GM18909 (cell line): ENCODE data around the gene HTR4.

Experiments used
- ATAC-seq: cut with Tn5 transposase; IDR thresholded peaks from one replicate; pipeline ENCODE4 v1.9.1; 2021; ENCODE audit warnings: mild to moderate bottlenecking; ENCODE audit not compliant: unreplicated experiment, poor library complexity

The HTR4 gene

DNA sequence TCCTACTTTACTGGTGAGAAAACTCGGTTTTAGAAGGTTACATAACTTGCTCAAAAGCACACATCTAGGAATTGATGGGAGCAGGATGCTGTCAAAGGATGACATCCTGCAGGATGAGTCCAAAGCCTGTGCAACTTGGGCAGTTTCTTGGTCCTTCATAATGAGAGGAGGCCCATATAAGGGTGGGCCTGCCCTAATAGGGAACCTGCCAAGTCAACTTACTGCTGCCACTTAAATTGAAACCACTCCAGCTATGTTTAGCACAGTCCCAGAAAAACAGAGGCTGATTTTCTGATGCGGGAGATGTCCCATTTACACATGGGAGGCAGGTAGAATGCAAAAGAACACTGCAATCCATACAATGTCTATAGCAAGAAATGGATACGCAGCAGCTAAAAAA is 208.7 kb downstream of the HTR4 start:
- no peak for ATAC-seq

DNA sequence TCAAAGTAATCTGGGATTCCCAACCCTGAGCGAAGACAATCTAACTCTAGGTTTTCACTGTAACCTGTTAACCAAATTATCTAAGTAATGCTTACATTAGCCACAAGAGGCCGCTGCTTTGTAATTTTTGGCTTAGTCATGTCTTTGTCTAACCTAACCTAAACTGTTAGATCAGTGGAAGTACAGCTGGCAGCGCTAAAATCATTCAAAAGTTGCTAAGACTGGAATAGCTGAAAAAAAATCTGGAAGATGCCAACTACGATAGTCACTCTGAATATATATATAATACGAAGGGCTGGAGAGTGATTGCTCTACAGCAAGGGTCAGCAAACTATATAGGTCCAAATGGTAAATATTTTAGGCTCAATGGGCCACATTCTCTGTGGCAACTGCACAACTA is 210.3 kb downstream of the HTR4 start:
- peak; percentile 91 for ATAC-seq

DNA sequence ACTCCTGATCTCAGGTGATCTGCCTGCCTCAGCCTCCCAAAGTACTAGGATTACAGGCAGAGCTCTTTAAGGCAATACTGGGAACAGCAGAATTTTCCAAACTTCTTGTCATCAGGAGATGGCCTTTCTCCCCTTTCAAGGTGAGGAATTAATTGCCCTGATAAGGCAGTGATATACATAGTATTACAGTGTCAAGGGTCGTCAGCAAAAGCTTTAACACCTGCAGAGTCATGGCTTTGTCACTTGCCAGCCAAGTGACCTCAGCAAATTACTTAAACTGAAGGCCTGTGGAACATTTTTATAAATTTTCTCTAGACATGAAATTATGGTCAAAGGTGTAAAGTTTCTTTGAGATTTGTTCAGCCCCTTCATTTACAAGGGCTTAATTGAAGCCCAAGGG is 211.1 kb downstream of the HTR4 start:
- ATAC-seq, result no peak

DNA sequence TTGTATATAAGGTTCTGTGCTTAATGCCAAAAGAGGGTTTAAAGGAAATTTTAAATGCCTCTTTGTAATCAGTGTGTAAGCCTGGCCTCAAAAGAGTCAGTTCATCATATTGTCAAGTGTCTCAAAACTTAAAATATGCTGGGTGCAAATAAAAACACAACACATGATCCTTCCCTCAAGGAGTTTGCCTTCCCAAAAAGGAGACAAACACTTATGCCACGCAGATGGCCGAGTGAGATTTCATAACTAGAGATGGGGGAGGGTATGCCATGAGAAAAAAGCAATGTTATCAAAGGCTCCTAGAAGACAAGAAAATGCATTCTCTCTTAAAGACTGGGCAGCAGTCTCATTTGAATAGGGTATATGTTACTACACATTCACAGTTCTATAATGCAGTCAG is 215.4 kb downstream of the HTR4 start:
- no peak for ATAC-seq

DNA sequence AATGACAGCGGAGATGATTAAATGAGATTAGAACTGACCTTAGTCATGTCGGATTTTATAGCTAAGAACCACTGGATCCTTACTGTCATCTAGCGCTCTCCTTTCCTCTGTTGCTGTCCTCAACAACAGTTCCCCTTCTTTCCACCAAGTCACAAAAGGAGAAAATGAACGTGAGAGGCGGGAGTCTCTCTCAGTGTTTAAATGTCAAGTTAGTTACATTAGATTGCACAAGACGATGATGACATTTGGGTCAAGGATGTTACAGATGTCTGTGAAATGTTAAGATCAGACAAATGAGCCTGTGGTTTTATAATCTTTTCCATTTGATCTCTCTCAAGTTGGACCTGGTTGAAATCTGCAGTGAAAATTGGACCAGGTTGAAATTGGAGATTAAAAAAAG is 217.1 kb downstream of the HTR4 start:
- no peak for ATAC-seq

DNA sequence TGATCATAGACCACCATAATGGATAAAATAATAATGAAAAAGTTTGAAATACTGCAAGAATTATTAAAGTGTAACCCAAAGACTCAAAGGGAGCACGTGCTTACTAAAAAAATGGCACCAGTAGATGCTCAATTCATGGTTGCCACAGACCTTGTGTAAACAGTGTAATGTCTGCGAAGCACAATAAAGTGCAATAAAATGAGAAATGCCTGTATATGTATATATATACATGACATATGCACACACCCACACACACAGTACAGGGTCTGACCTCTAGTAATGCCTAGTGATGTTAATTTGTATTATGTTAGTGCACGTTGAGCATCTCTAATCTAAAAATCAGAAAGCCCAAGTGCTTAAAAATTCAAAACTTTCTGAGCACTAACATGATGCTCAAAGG is 218.3 kb downstream of the HTR4 start:
- ATAC-seq, result no peak

DNA sequence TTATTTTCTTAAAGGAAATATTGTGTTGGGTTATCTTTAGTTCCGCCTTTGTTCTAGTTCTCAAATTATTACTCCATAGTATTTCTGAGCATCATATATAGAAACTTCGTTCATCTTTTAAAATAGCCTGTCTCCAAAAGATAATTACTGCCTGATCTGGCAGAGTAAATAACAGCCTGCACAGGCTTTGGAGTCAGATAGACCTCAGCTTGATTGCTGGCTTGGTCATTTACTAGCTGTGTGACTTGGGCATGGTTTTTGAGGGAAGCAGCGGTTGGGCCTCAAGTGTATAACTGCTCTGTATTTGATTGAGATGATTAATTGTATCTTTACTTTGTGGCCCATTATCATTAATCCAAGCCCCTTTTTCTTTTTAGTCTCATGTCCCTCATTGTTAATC is 220.5 kb downstream of the HTR4 start:
- ATAC-seq, result no peak
